Neural cell (in vitro differentiated cells): ENCODE data around the gene ACTL10. TPM values are rescaled to one million over a fixed set of nuclear protein-coding genes. Genes with fewer than 3 reads are reported as not detected.

Experiments used
- H2AFZ ChIP-seq: fragments of 200-600, 300-800 bp; sonication (generic), shearing (Covaris generic); 2 replicates; pipeline ENCODE4 v1.6.0; 2014; ENCODE audit warnings: low read depth, mild to moderate bottlenecking, antibody characterized with exemption, low read length, moderate library complexity
- H3F3A ChIP-seq: fragments of 200-600 bp; shearing (Covaris generic); 2 replicates; pipeline ENCODE4 v1.6.1; 2016; ENCODE audit warnings: mild to moderate bottlenecking, moderate library complexity, mixed read lengths, antibody characterized with exemption, low read length; ENCODE audit not compliant: insufficient read depth, poor library complexity, severe bottlenecking
- H3K27ac ChIP-seq: fragments of 200-600, 300-800 bp; sonication (generic), shearing (Covaris generic); 2 replicates; pipeline ENCODE4 v1.5.1; 2014; ENCODE audit warnings: mild to moderate bottlenecking, low read length, moderate library complexity
- H3K27me3 ChIP-seq: fragments of 300-800, 200-600 bp; sonication (generic), shearing (Covaris generic); 2 replicates; pipeline ENCODE4 v1.6.0; 2014; ENCODE audit warnings: mild to moderate bottlenecking, low read depth, low read length, moderate library complexity; ENCODE audit not compliant: insufficient read depth
- H3K36me3 ChIP-seq: fragments of 300-800, 200-600 bp; sonication (generic), shearing (Covaris generic); 2 replicates; pipeline ENCODE4 v1.5.1; 2014; ENCODE audit warnings: mild to moderate bottlenecking, antibody characterized with exemption, low read length, moderate library complexity; ENCODE audit not compliant: insufficient read depth
- H3K4me2 ChIP-seq: fragments of 300-800, 200-600 bp; sonication (generic), shearing (Covaris generic); 2 replicates; pipeline ENCODE4 v1.6.0; 2014; ENCODE audit warnings: mild to moderate bottlenecking, low read length
- H3K4me3 ChIP-seq: fragments of 300-800, 200-600 bp; sonication (generic), shearing (Covaris generic); 2 replicates; pipeline ENCODE4 v1.5.1; 2014; ENCODE audit warnings: mild to moderate bottlenecking, low read length, moderate library complexity
- H3K79me2 ChIP-seq: fragments of 200-600 bp; shearing (Covaris generic); replicated peaks from 2 replicates; pipeline ENCODE4 v1.6.0; 2014; ENCODE audit warnings: mild to moderate bottlenecking, low read length, moderate library complexity; ENCODE audit not compliant: insufficient read depth
- H3K9ac ChIP-seq: fragments of 300-800, 200-600 bp; sonication (generic), shearing (Covaris generic); 2 replicates; pipeline ENCODE4 v1.6.1; 2016; ENCODE audit warnings: mild to moderate bottlenecking, low read length, mixed read lengths
- H3K9me2 ChIP-seq: fragments of 200-600 bp; shearing (Covaris generic); 2 replicates; pipeline ENCODE4 v1.6.1; 2016; ENCODE audit warnings: mild to moderate bottlenecking, low read length, mixed read lengths; ENCODE audit not compliant: insufficient read depth
- H3K9me3 ChIP-seq: fragments of 200-600, 300-800 bp; sonication (generic), shearing (Covaris generic); 2 replicates; pipeline ENCODE4 v1.6.1; 2016; ENCODE audit warnings: mild to moderate bottlenecking, mixed run types, low read length, moderate library complexity, mixed read lengths
- H4K20me1 ChIP-seq: fragments of 200-600 bp; shearing (Covaris generic); 2 replicates; pipeline ENCODE4 v1.6.1; 2016; ENCODE audit warnings: mild to moderate bottlenecking, mixed run types; ENCODE audit not compliant: insufficient read depth
- EP300 ChIP-seq: fragments of 450-650 bp; conservative IDR thresholded peaks from 2 replicates; pipeline ENCODE4 v1.6.1; 2014; ENCODE audit warnings: antibody characterized with exemption, mild to moderate bottlenecking, moderate library complexity; ENCODE audit not compliant: poor library complexity, severe bottlenecking
- EZH2 ChIP-seq: fragments of 200-600, 300-800 bp; shearing (Covaris generic), sonication (generic); IDR thresholded peaks from 2 replicates; pipeline ENCODE4 v1.6.1; 2014; ENCODE audit warnings: antibody characterized with exemption, low read length, borderline replicate concordance, mild to moderate bottlenecking; ENCODE audit not compliant: insufficient read depth, poor library complexity, severe bottlenecking
- MXI1 ChIP-seq: fragments of 450-650 bp; conservative IDR thresholded peaks from 2 replicates; pipeline ENCODE4 v1.6.1; 2014; ENCODE audit warnings: antibody characterized with exemption, mild to moderate bottlenecking; ENCODE audit not compliant: poor library complexity, severe bottlenecking
- POLR2AphosphoS5 ChIP-seq: IDR thresholded peaks from 2 replicates; pipeline ENCODE4 v1.6.1; 2012
- RAD21 ChIP-seq: fragments of 450-650 bp; conservative IDR thresholded peaks from 2 replicates; pipeline ENCODE4 v1.6.1; 2014; ENCODE audit warnings: antibody characterized with exemption, mild to moderate bottlenecking, moderate library complexity
- SMC3 ChIP-seq: fragments of 450-650 bp; conservative IDR thresholded peaks from 2 replicates; pipeline ENCODE4 v1.6.1; 2014; ENCODE audit warnings: antibody characterized with exemption, mild to moderate bottlenecking, moderate library complexity; ENCODE audit not compliant: poor library complexity
- TAF1 ChIP-seq: IDR thresholded peaks from 2 replicates; pipeline ENCODE4 v1.6.1; 2012; ENCODE audit warnings: low read depth
- polyA plus RNA-seq: library from polyadenylated mRNA; depleted of rRNA; stranded (reverse); fragments of >200 nt; gene quantifications from 2 replicates; pipeline ENCODE4 v1.2.3, GENCODE V29; 2014
- TF ChIP-seq, protein P1 (sequence below): fragments of 450-650 bp; IDR thresholded peaks from 2 replicates; pipeline ENCODE4 v1.5.1; 2014; ENCODE audit warnings: antibody characterized with exemption, mild to moderate bottlenecking, moderate library complexity; ENCODE audit not compliant: poor library complexity, severe bottlenecking
- TF ChIP-seq, protein P2 (sequence below): IDR thresholded peaks from 2 replicates; pipeline ENCODE4 v1.6.1; 2012; ENCODE audit warnings: borderline replicate concordance

ACTL10 gene
- polyA plus RNA-seq, 1 donor from 2014 or later, result not detected

DNA sequence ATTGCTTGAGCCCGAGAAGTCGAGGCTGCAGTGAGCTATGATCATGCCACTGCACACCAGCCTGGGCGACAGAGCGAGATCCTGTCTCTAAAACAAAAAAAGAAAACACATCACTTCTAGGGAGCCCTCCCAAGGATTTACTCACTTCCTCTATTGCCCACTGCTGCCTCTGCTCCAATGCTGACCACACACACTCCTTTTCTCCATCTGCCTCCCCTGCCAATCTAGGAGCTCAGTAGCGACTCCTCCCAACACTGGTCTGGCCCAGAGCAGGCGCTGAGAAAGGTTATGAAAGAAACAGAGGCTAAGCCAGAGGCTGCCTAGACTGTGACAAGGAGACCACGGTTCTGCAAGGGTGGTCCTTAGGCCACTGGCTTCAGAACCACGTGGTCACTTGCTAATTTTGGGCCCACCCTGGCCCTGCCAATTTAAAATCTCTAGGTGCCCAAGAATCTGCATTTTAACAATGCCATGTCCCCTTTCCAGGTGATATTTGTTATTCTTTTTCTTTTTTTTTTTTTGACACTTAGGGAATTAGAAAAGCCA is 20.7 kb downstream of the ACTL10 start:
- no peak overlapping the region for H3K27ac ChIP-seq
- H3K27me3 ChIP-seq, result no peaks in the 10 kb centered on the region
- no peaks in the 10 kb centered on the region for H3K36me3 ChIP-seq
- no peaks in the 10 kb centered on the region for H4K20me1 ChIP-seq
- TF ChIP-seq, protein P1, sequence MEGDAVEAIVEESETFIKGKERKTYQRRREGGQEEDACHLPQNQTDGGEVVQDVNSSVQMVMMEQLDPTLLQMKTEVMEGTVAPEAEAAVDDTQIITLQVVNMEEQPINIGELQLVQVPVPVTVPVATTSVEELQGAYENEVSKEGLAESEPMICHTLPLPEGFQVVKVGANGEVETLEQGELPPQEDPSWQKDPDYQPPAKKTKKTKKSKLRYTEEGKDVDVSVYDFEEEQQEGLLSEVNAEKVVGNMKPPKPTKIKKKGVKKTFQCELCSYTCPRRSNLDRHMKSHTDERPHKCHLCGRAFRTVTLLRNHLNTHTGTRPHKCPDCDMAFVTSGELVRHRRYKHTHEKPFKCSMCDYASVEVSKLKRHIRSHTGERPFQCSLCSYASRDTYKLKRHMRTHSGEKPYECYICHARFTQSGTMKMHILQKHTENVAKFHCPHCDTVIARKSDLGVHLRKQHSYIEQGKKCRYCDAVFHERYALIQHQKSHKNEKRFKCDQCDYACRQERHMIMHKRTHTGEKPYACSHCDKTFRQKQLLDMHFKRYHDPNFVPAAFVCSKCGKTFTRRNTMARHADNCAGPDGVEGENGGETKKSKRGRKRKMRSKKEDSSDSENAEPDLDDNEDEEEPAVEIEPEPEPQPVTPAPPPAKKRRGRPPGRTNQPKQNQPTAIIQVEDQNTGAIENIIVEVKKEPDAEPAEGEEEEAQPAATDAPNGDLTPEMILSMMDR, result no peak
- TF ChIP-seq TAF1, result no peak
- TF ChIP-seq POLR2AphosphoS5, result no peak
- TF ChIP-seq EZH2, result no peak
- no peak for TF ChIP-seq RAD21
- TF ChIP-seq, protein P2, sequence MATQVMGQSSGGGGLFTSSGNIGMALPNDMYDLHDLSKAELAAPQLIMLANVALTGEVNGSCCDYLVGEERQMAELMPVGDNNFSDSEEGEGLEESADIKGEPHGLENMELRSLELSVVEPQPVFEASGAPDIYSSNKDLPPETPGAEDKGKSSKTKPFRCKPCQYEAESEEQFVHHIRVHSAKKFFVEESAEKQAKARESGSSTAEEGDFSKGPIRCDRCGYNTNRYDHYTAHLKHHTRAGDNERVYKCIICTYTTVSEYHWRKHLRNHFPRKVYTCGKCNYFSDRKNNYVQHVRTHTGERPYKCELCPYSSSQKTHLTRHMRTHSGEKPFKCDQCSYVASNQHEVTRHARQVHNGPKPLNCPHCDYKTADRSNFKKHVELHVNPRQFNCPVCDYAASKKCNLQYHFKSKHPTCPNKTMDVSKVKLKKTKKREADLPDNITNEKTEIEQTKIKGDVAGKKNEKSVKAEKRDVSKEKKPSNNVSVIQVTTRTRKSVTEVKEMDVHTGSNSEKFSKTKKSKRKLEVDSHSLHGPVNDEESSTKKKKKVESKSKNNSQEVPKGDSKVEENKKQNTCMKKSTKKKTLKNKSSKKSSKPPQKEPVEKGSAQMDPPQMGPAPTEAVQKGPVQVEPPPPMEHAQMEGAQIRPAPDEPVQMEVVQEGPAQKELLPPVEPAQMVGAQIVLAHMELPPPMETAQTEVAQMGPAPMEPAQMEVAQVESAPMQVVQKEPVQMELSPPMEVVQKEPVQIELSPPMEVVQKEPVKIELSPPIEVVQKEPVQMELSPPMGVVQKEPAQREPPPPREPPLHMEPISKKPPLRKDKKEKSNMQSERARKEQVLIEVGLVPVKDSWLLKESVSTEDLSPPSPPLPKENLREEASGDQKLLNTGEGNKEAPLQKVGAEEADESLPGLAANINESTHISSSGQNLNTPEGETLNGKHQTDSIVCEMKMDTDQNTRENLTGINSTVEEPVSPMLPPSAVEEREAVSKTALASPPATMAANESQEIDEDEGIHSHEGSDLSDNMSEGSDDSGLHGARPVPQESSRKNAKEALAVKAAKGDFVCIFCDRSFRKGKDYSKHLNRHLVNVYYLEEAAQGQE, result no peak
- TF ChIP-seq MXI1, result no peak
- TF ChIP-seq SMC3, result no peak
- no peak for TF ChIP-seq EP300
- H3F3A ChIP-seq, result no peaks in the 10 kb centered on the region
- H3K4me2 ChIP-seq, result no peak overlapping the region
- peaks cover 7% of the 10 kb centered on the region for H3K79me2 ChIP-seq
- no peak overlapping the region for H2AFZ ChIP-seq
- H3K9me2 ChIP-seq, result no peaks in the 10 kb centered on the region
- H3K4me3 ChIP-seq, result no peak overlapping the region
- H3K9me3 ChIP-seq, result no peaks in the 10 kb centered on the region
- no peak overlapping the region for H3K9ac ChIP-seq

DNA sequence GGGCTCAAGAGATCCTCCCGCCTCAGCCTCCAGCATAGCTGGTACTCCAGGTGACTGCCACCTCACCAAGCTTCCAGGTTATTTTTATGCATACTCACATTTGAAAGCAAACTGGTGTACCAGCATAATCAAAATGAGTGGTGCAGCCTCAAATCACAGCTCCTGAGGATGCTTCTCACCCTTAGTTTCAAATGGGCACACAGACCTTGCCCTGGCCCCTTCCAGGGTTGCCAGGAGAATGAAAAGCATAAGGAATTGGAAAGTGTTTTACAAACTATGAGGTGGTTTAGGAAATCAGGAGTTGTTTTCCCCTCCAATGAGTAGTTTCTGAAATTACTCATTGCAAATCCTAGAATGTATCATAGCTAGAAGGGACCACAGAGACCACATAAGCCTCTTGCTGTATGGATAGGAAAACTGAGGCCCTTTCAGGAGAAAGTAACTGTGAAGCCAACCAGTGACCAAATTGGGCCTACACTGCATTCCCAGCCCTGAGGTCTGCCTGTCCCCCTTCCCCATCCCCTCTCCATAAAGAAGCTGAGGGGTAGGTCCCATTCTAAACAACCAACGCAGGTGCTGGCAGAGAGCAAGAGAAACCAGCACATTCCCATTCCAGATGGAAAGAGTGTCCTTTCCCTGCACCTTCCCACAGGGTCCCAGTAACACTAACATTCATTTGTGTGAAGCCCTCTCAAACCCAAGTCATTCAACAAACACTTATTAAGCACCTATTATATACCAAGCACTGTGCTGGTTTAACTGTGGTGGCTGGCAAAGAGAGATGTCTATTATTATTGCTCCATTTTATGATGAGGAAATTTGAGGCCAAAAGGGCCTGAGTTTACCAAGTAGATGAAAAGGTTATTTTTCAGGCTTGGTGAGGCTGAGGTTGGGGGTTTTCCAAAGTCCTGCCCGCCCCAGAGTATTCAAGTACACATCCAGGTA is 21.5 kb downstream of the ACTL10 start:
- no peaks in the 10 kb centered on the region for H3K27me3 ChIP-seq
- no peak for TF ChIP-seq TAF1
- no peak for TF ChIP-seq RAD21
- no peak for TF ChIP-seq EZH2
- no peaks in the 10 kb centered on the region for H3K9me3 ChIP-seq
- H3K9me2 ChIP-seq, result no peaks in the 10 kb centered on the region
- H3K4me3 ChIP-seq, result no peak overlapping the region
- H4K20me1 ChIP-seq, result no peaks in the 10 kb centered on the region
- no peak overlapping the region for H3K4me2 ChIP-seq
- H3F3A ChIP-seq, result no peaks in the 10 kb centered on the region
- no peaks in the 10 kb centered on the region for H3K36me3 ChIP-seq
- no peak overlapping the region for H3K27ac ChIP-seq
- H3K9ac ChIP-seq, result no peak overlapping the region
- no peak overlapping the region for H2AFZ ChIP-seq
- H3K79me2 ChIP-seq, result peaks cover 4% of the 10 kb centered on the region
